Lung (tissue), 12 donors: Measurements from ENCODE around the gene EML2. TPM values are rescaled to one million over a fixed set of nuclear protein-coding genes. Genes with fewer than 3 reads are reported as not detected.

Source experiments
- ATAC-seq: fragments of 200-7000 bp; cut with Tn5 transposase; one replicate; pipeline ENCODE4 v1.9.1; 2020; ENCODE audit warnings: moderate number of reproducible peaks; ENCODE audit not compliant: insufficient read depth, low FRiP score
- DNase-seq, 3 donors: peaks; one replicate each; pipeline ENCODE4 v3.0.0-alpha.2; 2013 to 2017
- H3K27ac ChIP-seq, 2 donors: one replicate each; pipeline ENCODE4 v1.5.1; 2013; ENCODE audit warnings: mild to moderate bottlenecking in 2 of 2, moderate library complexity in 2 of 2, control low read depth in 1 of 2, inconsistent platforms in 1 of 2, low read depth in 1 of 2, low read length in 1 of 2
- H3K27me3 ChIP-seq, 3 donors: one replicate each; pipeline ENCODE4 v1.5.1; 2013; ENCODE audit warnings: low read length in 2 of 3; ENCODE audit not compliant: control insufficient read depth in 3 of 3, insufficient read depth in 3 of 3
- H3K36me3 ChIP-seq, 4 donors: one replicate each; pipeline ENCODE4 v1.5.1; 2013; ENCODE audit warnings: low read length in 4 of 4, mild to moderate bottlenecking in 1 of 4, moderate library complexity in 1 of 4; ENCODE audit not compliant: control insufficient read depth in 4 of 4, insufficient read depth in 4 of 4
- H3K4me1 ChIP-seq, 5 donors: one replicate each; pipeline ENCODE4 v1.5.1; 2013; ENCODE audit warnings: low read length in 5 of 5, mild to moderate bottlenecking in 2 of 5, moderate library complexity in 1 of 5; ENCODE audit not compliant: control insufficient read depth in 5 of 5, insufficient read depth in 5 of 5
- H3K4me3 ChIP-seq: one replicate; pipeline ENCODE4 v1.5.1; 2013; ENCODE audit warnings: mild to moderate bottlenecking, control low read depth, moderate library complexity
- H3K9ac ChIP-seq, 2 donors: one replicate each; pipeline ENCODE4 v1.5.1; 2013; ENCODE audit warnings: low read length in 2 of 2, control low read depth in 1 of 2; ENCODE audit not compliant: insufficient read depth in 1 of 2
- H3K9me3 ChIP-seq, 4 donors: one replicate each; pipeline ENCODE4 v1.5.1; 2013; ENCODE audit warnings: low read length in 3 of 4, mild to moderate bottlenecking in 1 of 4, moderate library complexity in 1 of 4; ENCODE audit not compliant: control insufficient read depth in 4 of 4, insufficient read depth in 3 of 4
- WGBS, 2 donors: extraction: QIAGEN DNeasy Blood & Tissue Kit; methylation state at CpG; one replicate each; pipeline ENCODE4 v1.1.7; 2013; 5-methylcytosine and 5-hydroxymethylcytosine counted together
- polyA plus RNA-seq, 2 donors: library from polyadenylated mRNA; stranded (reverse); fragments of 200-250 nt; gene quantifications; one replicate each; pipeline ENCODE4 v1.2.1, GENCODE V29; 2013
- total RNA-seq, 2 donors: library from RNA; depleted of rRNA in 1 of 2; stranded (reverse); fragments of >200 nt in 1 of 2; gene quantifications; one replicate each; pipeline ENCODE4 v1.2.1, GENCODE V29; 2014 to 2021
- TF ChIP-seq, protein P1 (sequence below): IDR thresholded peaks from 2 replicates; pipeline ENCODE4 v1.5.1; 2012; ENCODE audit warnings: mild to moderate bottlenecking; ENCODE audit errors: control extremely low read depth, extremely low read depth
- donor health status: control.
- donor health status: control.
- donor health status: Bipolar disorder and iron deficiency.
- donor health status: healthy.
- donor health status: DM: yes; HTN: yes; CAD: no.

The EML2 gene
- total and polyA plus RNA-seq, 4 donors: 31.9 to 74.5 (median 40.1) TPM

- Histone ChIP-seq H3K36me3 (no peaks in the 10 kb centered on the region), H3K9ac (no peak overlapping the region), H3K4me1 (peaks cover 0 to 16% (median 3%) of the 10 kb centered on the region in 5 donors), H3K27me3 (peaks cover 3 to 36% (median 28%) of the 10 kb centered on the region in 3 donors), H3K27ac (peak overlapping the region in 1 of 2 donors; percentile 23), H3K4me3 (no peak overlapping the region), H3K9me3 (no peaks in the 10 kb centered on the region)
- TF ChIP-seq, protein P1, sequence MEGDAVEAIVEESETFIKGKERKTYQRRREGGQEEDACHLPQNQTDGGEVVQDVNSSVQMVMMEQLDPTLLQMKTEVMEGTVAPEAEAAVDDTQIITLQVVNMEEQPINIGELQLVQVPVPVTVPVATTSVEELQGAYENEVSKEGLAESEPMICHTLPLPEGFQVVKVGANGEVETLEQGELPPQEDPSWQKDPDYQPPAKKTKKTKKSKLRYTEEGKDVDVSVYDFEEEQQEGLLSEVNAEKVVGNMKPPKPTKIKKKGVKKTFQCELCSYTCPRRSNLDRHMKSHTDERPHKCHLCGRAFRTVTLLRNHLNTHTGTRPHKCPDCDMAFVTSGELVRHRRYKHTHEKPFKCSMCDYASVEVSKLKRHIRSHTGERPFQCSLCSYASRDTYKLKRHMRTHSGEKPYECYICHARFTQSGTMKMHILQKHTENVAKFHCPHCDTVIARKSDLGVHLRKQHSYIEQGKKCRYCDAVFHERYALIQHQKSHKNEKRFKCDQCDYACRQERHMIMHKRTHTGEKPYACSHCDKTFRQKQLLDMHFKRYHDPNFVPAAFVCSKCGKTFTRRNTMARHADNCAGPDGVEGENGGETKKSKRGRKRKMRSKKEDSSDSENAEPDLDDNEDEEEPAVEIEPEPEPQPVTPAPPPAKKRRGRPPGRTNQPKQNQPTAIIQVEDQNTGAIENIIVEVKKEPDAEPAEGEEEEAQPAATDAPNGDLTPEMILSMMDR: no peak
- ATAC-seq (peak; percentile 76), DNase-seq (peak; percentile 39 to 80 (median 50))
- 10 to 12% methylated on average over 37 to 42 of the region's 42 CpGs for WGBS, 2 donors
Observed at GRCh38 chr19:45670670-45671453, 31.7 kb upstream of the EML2 start.

- Histone ChIP-seq H3K9ac (no peak overlapping the region), H3K9me3 (no peaks in the 10 kb centered on the region), H3K27ac (peak overlapping the region in 1 of 2 donors; percentile 51), H3K36me3 (no peaks in the 10 kb centered on the region), H3K4me3 (no peak overlapping the region), H3K27me3 (peaks cover 3 to 33% (median 28%) of the 10 kb centered on the region in 3 donors), H3K4me1 (peaks cover 0 to 16% (median 3%) of the 10 kb centered on the region in 5 donors)
- DNase-seq: no peak
- TF ChIP-seq, protein P1: no peak
- ATAC-seq: no peak
- 2 to 4% methylated on average over 19 of the region's 19 CpGs for WGBS, 2 donors
Observed at GRCh38 chr19:45668342-45668871, 29.2 kb upstream of the EML2 start.

DNA sequence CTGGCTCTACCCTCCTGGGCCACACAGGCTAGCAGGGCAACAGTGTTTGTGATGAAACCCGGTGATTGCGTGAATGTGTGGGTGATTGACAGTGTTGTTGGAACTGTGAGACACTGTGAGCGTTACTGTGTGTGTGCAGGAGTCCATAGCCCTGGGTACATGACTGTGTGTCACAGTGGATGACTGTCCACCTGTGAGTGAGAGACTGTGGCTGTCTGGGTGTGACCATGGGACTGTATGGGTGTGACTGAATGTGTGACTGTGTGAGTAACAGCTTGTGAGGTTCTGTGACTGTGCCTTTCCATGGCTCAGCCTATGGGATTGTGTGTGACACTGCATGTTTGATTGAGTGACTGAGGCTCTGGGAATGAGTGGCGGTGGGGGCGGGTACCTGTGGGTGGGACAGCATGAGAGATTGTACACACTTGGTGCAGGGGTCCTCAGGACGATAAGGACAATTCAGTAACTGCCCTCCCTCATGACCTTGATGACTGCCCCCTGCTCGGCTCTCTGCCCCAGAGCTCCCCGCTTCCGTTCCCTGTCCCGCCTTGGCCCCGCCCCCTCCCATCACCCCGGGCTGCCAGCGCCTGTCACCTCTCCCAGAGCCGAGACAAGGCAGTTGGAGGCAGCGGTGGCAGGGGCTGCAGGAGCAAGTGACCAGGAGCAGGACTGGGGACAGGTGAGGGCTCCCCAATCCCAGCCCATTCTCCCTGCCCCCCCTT is 28.6 kb upstream of the EML2 start, which contains the start of gene GIPR:
TSS of gene GIPR (plus strand) at position 602 of the 722 bp plus-strand sequence. CDS start 1,300 bp downstream, outside the sequence.
- peaks cover 3 to 33% (median 28%) of the 10 kb centered on the region in 3 donors for H3K27me3 ChIP-seq
- peak within 1 kb of the TSS in 1 of 2 donors; percentile 51 for H3K27ac ChIP-seq
- no peak within 1 kb of the TSS for H3K4me3 ChIP-seq

More for the DNA sequence above, 28.6 kb upstream of the EML2 start, which contains the start of gene GIPR:
- DNase-seq (peak; percentile 12 to 54 (median 20)), ATAC-seq (peak; percentile 32)
- Histone ChIP-seq H3K9ac (no peak within 1 kb of the TSS), H3K4me1 (peaks cover 0 to 16% (median 3%) of the 10 kb centered on the region in 5 donors), H3K9me3 (no peaks in the 10 kb centered on the region), H3K36me3 (no peaks in the 10 kb centered on the region)
- WGBS, 2 donors: 7 to 8% methylated on average over 15 of the region's 15 CpGs
- TF ChIP-seq, protein P1: no peak
